ENCODE data around the gene PCDHGB1.
"Not testable (repeated sequence)": the region's sequence is repeated elsewhere in the genome, so short reads cannot be mapped to it uniquely, and the experiment has no call there.

Gene PCDHGB1

GRCh38 chr5:141330299-141331080 lies 19.4 kb upstream of the PCDHGB1 start, which contains the start of gene PCDHGA1:
PCDHGA1 (plus strand) TSS chr5:141330514.
- H3K36me3 ChIP-seq (ENCODE audit: control insufficient read depth, insufficient read depth, low read length): no peaks in the 10 kb centered on the region
- peak within 1 kb of the TSS; percentile 47 for H3K4me3 ChIP-seq (replicated peaks; ENCODE audit: low read depth, low read length)
- TF ChIP-seq CTCF (IDR thresholded peaks at IDR 0.05; ENCODE audit: insufficient read depth, low read length, poor library complexity, severe bottlenecking): peak; percentile 62
- DNase-seq (ENCODE audit: extremely low read depth, insufficient read length): no peak
- H3K27me3 ChIP-seq (replicated peaks; ENCODE audit: control insufficient read depth, insufficient read depth, low read length): no peaks in the 10 kb centered on the region

GRCh38 chr5:141332571-141332970 lies 17.3 kb upstream of the PCDHGB1 start:
- DNase-seq (ENCODE audit: extremely low read depth, insufficient read length); H3K36me3 ChIP-seq (ENCODE audit: control insufficient read depth, insufficient read depth, low read length); H3K27me3 ChIP-seq (replicated peaks; ENCODE audit: control insufficient read depth, insufficient read depth, low read length); H3K4me3 ChIP-seq (replicated peaks; ENCODE audit: low read depth, low read length): not testable (repeated sequence)

GRCh38 chr5:141338538-141339306 lies 11.2 kb upstream of the PCDHGB1 start, which contains the start of gene PCDHGA2:
PCDHGA2 (plus strand) TSS chr5:141338760.
- Histone ChIP-seq H3K27me3 (replicated peaks; ENCODE audit: control insufficient read depth, insufficient read depth, low read length) (no peaks in the 10 kb centered on the region), H3K4me3 (replicated peaks; ENCODE audit: low read depth, low read length) (no peak within 1 kb of the TSS)
- no peak for DNase-seq (ENCODE audit: extremely low read depth, insufficient read length)

GRCh38 chr5:141340781-141341354 lies 9.0 kb upstream of the PCDHGB1 start:
- DNase-seq (ENCODE audit: extremely low read depth, insufficient read length); H3K4me3 ChIP-seq (replicated peaks; ENCODE audit: low read depth, low read length); H3K36me3 ChIP-seq (ENCODE audit: control insufficient read depth, insufficient read depth, low read length); H3K27me3 ChIP-seq (replicated peaks; ENCODE audit: control insufficient read depth, insufficient read depth, low read length): not testable (repeated sequence)

More at GRCh38 chr5:141338538-141339306, 11.2 kb upstream of the PCDHGB1 start, which contains the start of gene PCDHGA2:
- TF ChIP-seq CTCF (IDR thresholded peaks at IDR 0.05; ENCODE audit: insufficient read depth, low read length, poor library complexity, severe bottlenecking): peak; percentile 23
- no peaks in the 10 kb centered on the region for H3K36me3 ChIP-seq (ENCODE audit: control insufficient read depth, insufficient read depth, low read length)

- DNase-seq (ENCODE audit: extremely low read depth, insufficient read length): no peak
- Histone ChIP-seq H3K4me3 (replicated peaks; ENCODE audit: low read depth, low read length) (no peak overlapping the region), H3K36me3 (ENCODE audit: control insufficient read depth, insufficient read depth, low read length) (no peaks in the 10 kb centered on the region), H3K27me3 (replicated peaks; ENCODE audit: control insufficient read depth, insufficient read depth, low read length) (no peaks in the 10 kb centered on the region)
- no peak for TF ChIP-seq CTCF (IDR thresholded peaks at IDR 0.05; ENCODE audit: insufficient read depth, low read length, poor library complexity, severe bottlenecking)
Observed at GRCh38 chr5:141342773-141343172, 7.1 kb upstream of the PCDHGB1 start.

GRCh38 chr5:141343242-141343952 lies 6.5 kb upstream of the PCDHGB1 start, which contains the start of gene PCDHGA3:
PCDHGA3 (plus strand) TSS chr5:141343829; CDS start chr5:141344034, 205 bp downstream.
- no peak for DNase-seq (ENCODE audit: extremely low read depth, insufficient read length)
- Histone ChIP-seq H3K4me3 (replicated peaks; ENCODE audit: low read depth, low read length) (no peak within 1 kb of the TSS), H3K36me3 (ENCODE audit: control insufficient read depth, insufficient read depth, low read length) (no peaks in the 10 kb centered on the region), H3K27me3 (replicated peaks; ENCODE audit: control insufficient read depth, insufficient read depth, low read length) (no peaks in the 10 kb centered on the region)
- TF ChIP-seq CTCF (IDR thresholded peaks at IDR 0.05; ENCODE audit: insufficient read depth, low read length, poor library complexity, severe bottlenecking): peak; percentile 23

Measured in GM06990 (cell line).